ENCODE results near the gene RNF167.

Gene RNF167

GRCh38 chr17:4973256-4974114 is 33.4 kb downstream of the RNF167 start:
- Histone ChIP-seq H3K27me3 (ENCODE audit: control insufficient read depth in 5 of 5, insufficient read depth in 4 of 5, low read length in 5 of 5) (no peaks in the 10 kb centered on the region), H3K4me1 (ENCODE audit: control insufficient read depth in 5 of 5, insufficient read depth in 5 of 5, low read length in 5 of 5) (peaks cover 0 to 40% (median 20%) of the 10 kb centered on the region in 5 donors), H3K4me3 (ENCODE audit: low read depth in 1 of 5, low read length in 5 of 5) (no peak overlapping the region), H3K9ac (ENCODE audit: low read length in 5 of 5) (peak overlapping the region in 2 of 5 donors; percentile 7 to 47), H3K9me3 (ENCODE audit: control insufficient read depth in 5 of 5, low read length in 5 of 5) (no peaks in the 10 kb centered on the region), H3K36me3 (ENCODE audit: control insufficient read depth in 5 of 5, insufficient read depth in 5 of 5, low read length in 5 of 5) (peaks cover 5 to 91% (median 67%) of the 10 kb centered on the region in 5 donors), H3K27ac (ENCODE audit: low read depth, low read length) (no peak overlapping the region)

GRCh38 chr17:4974115-4974670 is 34.1 kb downstream of the RNF167 start:
- peaks cover 5 to 91% (median 73%) of the 10 kb centered on the region in 5 donors for H3K36me3 ChIP-seq (ENCODE audit: control insufficient read depth in 5 of 5, insufficient read depth in 5 of 5, low read length in 5 of 5)
- H3K9ac ChIP-seq (ENCODE audit: low read length in 5 of 5): peak overlapping the region in 2 of 5 donors; percentile 8 to 26
- no peaks in the 10 kb centered on the region for H3K9me3 ChIP-seq (ENCODE audit: control insufficient read depth in 5 of 5, low read length in 5 of 5)
- peaks cover 0 to 38% (median 13%) of the 10 kb centered on the region in 5 donors for H3K4me1 ChIP-seq (ENCODE audit: control insufficient read depth in 5 of 5, insufficient read depth in 5 of 5, low read length in 5 of 5)
- no peak overlapping the region for H3K4me3 ChIP-seq (ENCODE audit: low read depth in 1 of 5, low read length in 5 of 5)
- H3K27me3 ChIP-seq (ENCODE audit: control insufficient read depth in 5 of 5, insufficient read depth in 4 of 5, low read length in 5 of 5): no peaks in the 10 kb centered on the region
- H3K27ac ChIP-seq (ENCODE audit: low read depth, low read length): no peak overlapping the region

DNA sequence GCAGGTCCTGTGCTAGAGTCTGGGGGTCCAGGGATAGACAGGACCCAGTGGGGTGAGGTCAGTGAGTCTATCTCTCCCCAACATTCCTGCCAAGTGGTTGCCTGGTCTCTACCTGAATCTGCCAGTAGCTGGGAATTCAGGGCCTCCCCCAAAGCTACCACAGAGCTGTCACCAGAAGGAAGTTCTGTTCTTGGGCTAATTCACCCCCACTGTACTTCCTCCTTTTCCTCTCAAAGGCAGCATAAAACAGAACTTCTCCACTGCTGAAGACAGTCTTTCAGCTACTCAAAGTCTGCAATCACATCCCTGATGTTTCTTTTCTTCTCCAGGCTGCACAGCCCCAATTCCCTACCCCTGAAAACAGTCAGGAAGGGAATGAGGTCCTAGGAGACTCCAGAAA is 38.7 kb downstream of the RNF167 start:
- Histone ChIP-seq H3K9ac (ENCODE audit: low read length in 5 of 5) (peak overlapping the region in 1 of 5 donors; percentile 15), H3K4me3 (ENCODE audit: low read depth in 1 of 5, low read length in 5 of 5) (no peak overlapping the region), H3K27ac (ENCODE audit: low read depth, low read length) (no peak overlapping the region), H3K27me3 (ENCODE audit: control insufficient read depth in 5 of 5, insufficient read depth in 4 of 5, low read length in 5 of 5) (no peaks in the 10 kb centered on the region), H3K4me1 (ENCODE audit: control insufficient read depth in 5 of 5, insufficient read depth in 5 of 5, low read length in 5 of 5) (peaks cover 2 to 30% (median 19%) of the 10 kb centered on the region in 5 donors), H3K36me3 (ENCODE audit: control insufficient read depth in 5 of 5, insufficient read depth in 5 of 5, low read length in 5 of 5) (peaks cover 5 to 75% (median 67%) of the 10 kb centered on the region in 5 donors), H3K9me3 (ENCODE audit: control insufficient read depth in 5 of 5, low read length in 5 of 5) (no peaks in the 10 kb centered on the region)

DNA sequence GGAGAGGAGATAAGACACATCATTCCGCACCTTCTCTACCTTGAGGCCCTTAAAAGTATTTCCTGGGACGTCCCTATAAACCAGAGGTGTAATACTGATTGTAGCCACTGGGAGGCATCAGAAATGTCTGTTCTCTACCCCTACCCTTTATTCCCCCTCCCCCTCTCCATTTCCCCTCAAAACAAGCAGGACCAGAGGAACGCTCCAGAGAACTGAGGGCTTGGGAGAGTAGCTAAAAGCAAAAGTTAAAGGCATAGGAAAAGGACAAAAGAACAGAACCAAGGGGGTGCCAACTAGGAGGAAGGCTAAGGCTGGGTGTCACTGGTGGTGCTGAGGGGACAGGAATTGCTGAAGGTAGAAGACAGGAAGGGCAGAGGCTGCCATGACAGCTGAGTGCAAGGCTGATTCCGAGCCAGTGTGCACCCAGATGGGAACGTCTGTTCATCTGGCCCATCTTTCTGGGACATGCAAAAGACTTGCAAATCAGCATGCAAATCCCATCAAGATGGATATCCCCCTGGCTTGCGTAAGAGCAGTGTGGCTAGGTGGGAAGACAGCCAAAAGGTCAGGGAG is 40.7 kb downstream of the RNF167 start:
- peak overlapping the region in 1 of 5 donors; percentile 20 for H3K4me3 ChIP-seq (ENCODE audit: low read depth in 1 of 5, low read length in 5 of 5)
- no peak overlapping the region for H3K27ac ChIP-seq (ENCODE audit: low read depth, low read length)
- no peaks in the 10 kb centered on the region for H3K27me3 ChIP-seq (ENCODE audit: control insufficient read depth in 5 of 5, insufficient read depth in 4 of 5, low read length in 5 of 5)
- peaks cover 2 to 29% (median 20%) of the 10 kb centered on the region in 5 donors for H3K4me1 ChIP-seq (ENCODE audit: control insufficient read depth in 5 of 5, insufficient read depth in 5 of 5, low read length in 5 of 5)
- peaks cover 5 to 65% (median 51%) of the 10 kb centered on the region in 5 donors for H3K36me3 ChIP-seq (ENCODE audit: control insufficient read depth in 5 of 5, insufficient read depth in 5 of 5, low read length in 5 of 5)
- no peak overlapping the region for H3K9ac ChIP-seq (ENCODE audit: low read length in 5 of 5)
- H3K9me3 ChIP-seq (ENCODE audit: control insufficient read depth in 5 of 5, low read length in 5 of 5): no peaks in the 10 kb centered on the region

- Histone ChIP-seq H3K9ac (ENCODE audit: low read length in 5 of 5) (no peak overlapping the region), H3K27me3 (ENCODE audit: control insufficient read depth in 5 of 5, insufficient read depth in 4 of 5, low read length in 5 of 5) (no peaks in the 10 kb centered on the region), H3K36me3 (ENCODE audit: control insufficient read depth in 5 of 5, insufficient read depth in 5 of 5, low read length in 5 of 5) (peaks cover 5 to 54% (median 44%) of the 10 kb centered on the region in 5 donors), H3K4me3 (ENCODE audit: low read depth in 1 of 5, low read length in 5 of 5) (no peak overlapping the region), H3K9me3 (ENCODE audit: control insufficient read depth in 5 of 5, low read length in 5 of 5) (no peaks in the 10 kb centered on the region), H3K27ac (ENCODE audit: low read depth, low read length) (no peak overlapping the region), H3K4me1 (ENCODE audit: control insufficient read depth in 5 of 5, insufficient read depth in 5 of 5, low read length in 5 of 5) (peaks cover 4 to 43% (median 34%) of the 10 kb centered on the region in 5 donors)
Observed at GRCh38 chr17:4982305-4982704, 42.2 kb downstream of the RNF167 start.

DNA sequence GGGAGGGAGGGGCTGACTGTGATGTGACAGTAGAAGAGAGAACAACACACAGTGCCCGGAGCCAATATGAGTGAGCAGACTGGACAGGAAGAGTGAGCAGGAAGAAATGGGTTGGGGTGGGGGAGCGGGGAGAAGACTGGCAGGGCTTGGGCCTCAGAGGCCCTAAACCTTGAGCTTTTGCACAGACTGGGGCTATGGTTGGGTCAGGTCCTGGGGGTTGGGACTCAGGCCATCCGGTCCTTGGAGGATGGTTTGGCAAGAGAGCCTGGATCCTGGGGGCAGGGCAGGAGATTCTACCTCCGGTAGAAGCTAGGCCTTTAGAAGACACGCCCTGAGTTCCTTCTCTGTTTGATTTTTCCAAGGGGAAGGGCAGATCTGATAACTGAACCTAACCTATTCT is 46.3 kb downstream of the RNF167 start:
- Histone ChIP-seq H3K4me3 (ENCODE audit: low read depth in 1 of 5, low read length in 5 of 5) (peak overlapping the region; percentile 70 to 91 (median 88)), H3K4me1 (ENCODE audit: control insufficient read depth in 5 of 5, insufficient read depth in 5 of 5, low read length in 5 of 5) (peaks cover 4 to 31% (median 26%) of the 10 kb centered on the region in 5 donors), H3K27me3 (ENCODE audit: control insufficient read depth in 5 of 5, insufficient read depth in 4 of 5, low read length in 5 of 5) (no peaks in the 10 kb centered on the region), H3K36me3 (ENCODE audit: control insufficient read depth in 5 of 5, insufficient read depth in 5 of 5, low read length in 5 of 5) (peaks cover 0 to 26% (median 20%) of the 10 kb centered on the region in 5 donors), H3K27ac (ENCODE audit: low read depth, low read length) (peak overlapping the region; percentile 97), H3K9ac (ENCODE audit: low read length in 5 of 5) (peak overlapping the region; percentile 43 to 95 (median 87)), H3K9me3 (ENCODE audit: control insufficient read depth in 5 of 5, low read length in 5 of 5) (no peaks in the 10 kb centered on the region)

DNA sequence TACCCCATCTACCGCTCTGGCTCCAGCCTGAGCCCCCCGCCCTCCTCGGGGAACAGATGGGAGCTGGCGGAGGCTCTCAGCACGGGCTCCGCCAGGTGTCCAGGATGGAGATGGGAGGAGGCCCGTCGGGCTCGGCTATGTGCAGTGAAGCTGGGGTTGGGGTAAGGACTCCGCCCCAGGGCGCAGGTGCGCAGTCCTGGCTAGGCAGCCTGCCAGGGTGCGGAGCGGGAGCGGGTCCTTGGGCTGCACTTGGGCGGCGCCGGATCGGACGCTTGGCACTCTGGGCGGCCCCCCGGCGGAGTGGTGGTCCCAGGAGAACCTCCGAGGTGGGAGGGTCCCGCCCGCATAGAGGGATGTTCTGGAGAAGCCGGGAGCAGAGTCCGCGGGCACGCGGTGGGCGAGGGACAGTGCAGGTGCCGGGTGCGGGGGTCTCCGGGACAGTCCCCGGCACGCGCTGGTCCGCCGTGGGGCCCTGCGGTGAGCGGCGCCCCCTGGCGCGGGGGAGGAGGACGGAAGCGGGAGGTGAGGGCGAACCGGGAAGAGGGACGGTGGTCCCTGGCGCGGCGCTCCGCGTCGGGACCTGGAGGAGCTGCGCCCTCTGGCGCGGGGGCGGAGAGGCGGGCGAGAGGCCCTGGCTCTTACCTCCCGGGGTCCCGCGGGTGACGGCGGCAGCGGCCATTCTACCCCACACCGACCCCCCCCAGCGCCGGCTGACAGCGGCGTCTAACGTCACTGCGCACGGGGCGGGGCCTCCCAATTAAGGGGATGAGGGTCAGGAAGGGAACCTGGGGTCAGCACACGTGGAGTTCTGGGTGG is 47.1 kb downstream of the RNF167 start, which contains the start of gene CAMTA2:
TSS of gene CAMTA2 (minus strand) at position 725 of the 816 bp plus-strand sequence. CDS start 1,453 bp downstream, outside the sequence.
- H3K4me1 ChIP-seq (ENCODE audit: control insufficient read depth in 5 of 5, insufficient read depth in 5 of 5, low read length in 5 of 5): peaks cover 4 to 31% (median 26%) of the 10 kb centered on the region in 5 donors
- peaks cover 0 to 19% (median 14%) of the 10 kb centered on the region in 5 donors for H3K36me3 ChIP-seq (ENCODE audit: control insufficient read depth in 5 of 5, insufficient read depth in 5 of 5, low read length in 5 of 5)
- H3K9me3 ChIP-seq (ENCODE audit: control insufficient read depth in 5 of 5, low read length in 5 of 5): no peaks in the 10 kb centered on the region
- H3K27ac ChIP-seq (ENCODE audit: low read depth, low read length): peak within 1 kb of the TSS; percentile 97
- H3K27me3 ChIP-seq (ENCODE audit: control insufficient read depth in 5 of 5, insufficient read depth in 4 of 5, low read length in 5 of 5): no peaks in the 10 kb centered on the region
- H3K4me3 ChIP-seq (ENCODE audit: low read depth in 1 of 5, low read length in 5 of 5): peak within 1 kb of the TSS; percentile 85 to 94 (median 91)
- H3K9ac ChIP-seq (ENCODE audit: low read length in 5 of 5): peak within 1 kb of the TSS; percentile 43 to 95 (median 87)

DNA sequence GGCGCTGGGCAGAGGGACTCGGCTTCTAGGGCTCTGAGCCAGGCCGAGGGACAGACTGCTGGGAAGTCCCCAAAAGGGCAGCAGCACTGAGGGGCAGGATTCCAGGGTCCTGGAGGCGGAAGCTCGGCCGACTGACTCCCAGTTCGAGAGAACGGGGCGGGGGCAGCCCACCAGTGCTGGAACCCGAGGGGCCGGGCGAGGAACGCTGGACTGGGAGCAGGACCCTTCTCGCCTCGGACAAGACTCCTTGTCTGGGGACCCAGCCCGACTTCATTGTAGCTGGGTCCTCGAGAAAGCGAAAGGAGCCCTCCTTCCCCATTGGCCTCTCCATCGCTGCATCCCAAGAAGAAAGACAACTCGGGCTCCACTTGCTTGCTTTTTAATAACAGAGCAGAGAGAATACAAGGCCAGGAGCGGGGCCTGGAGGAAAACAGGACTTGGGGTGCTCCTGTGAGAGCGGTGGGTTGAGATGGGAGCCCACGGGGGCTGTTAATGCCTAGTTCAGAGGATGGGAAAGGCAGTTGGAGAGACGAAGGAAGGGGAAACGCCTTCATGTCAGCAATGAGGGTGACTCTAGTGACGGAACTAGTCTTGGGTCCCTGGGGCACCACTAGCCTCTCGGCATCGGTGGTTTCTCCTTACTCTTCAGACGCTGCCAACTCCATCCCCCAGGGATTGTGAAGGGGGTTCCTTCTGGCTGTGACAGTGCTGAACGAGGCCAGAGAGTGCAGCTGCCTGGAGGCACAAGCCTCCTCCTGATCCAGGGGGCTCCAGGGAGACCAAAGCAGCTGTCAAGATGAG is 47.9 kb downstream of the RNF167 start:
- peaks cover 4 to 31% (median 26%) of the 10 kb centered on the region in 5 donors for H3K4me1 ChIP-seq (ENCODE audit: control insufficient read depth in 5 of 5, insufficient read depth in 5 of 5, low read length in 5 of 5)
- H3K9ac ChIP-seq (ENCODE audit: low read length in 5 of 5): peak overlapping the region; percentile 32 to 95 (median 87)
- peaks cover 0 to 11% (median 6%) of the 10 kb centered on the region in 5 donors for H3K36me3 ChIP-seq (ENCODE audit: control insufficient read depth in 5 of 5, insufficient read depth in 5 of 5, low read length in 5 of 5)
- peak overlapping the region; percentile 97 for H3K27ac ChIP-seq (ENCODE audit: low read depth, low read length)
- no peaks in the 10 kb centered on the region for H3K9me3 ChIP-seq (ENCODE audit: control insufficient read depth in 5 of 5, low read length in 5 of 5)
- H3K4me3 ChIP-seq (ENCODE audit: low read depth in 1 of 5, low read length in 5 of 5): peak overlapping the region; percentile 85 to 94 (median 91)
- H3K27me3 ChIP-seq (ENCODE audit: control insufficient read depth in 5 of 5, insufficient read depth in 4 of 5, low read length in 5 of 5): no peaks in the 10 kb centered on the region
